ENCODE measurements around the gene SHKBP1. TPM values are rescaled to one million over a fixed set of nuclear protein-coding genes. Genes with fewer than 3 reads are reported as not detected.

SHKBP1 gene
- total and polyA plus RNA-seq, 2 of the 13 experiments (the other 11 are each of a cell fraction or from before 2014, with no cell fraction given) = 16.2 to 17.4 TPM

Other genes with a start within 250 kb of the SHKBP1 start
- gene C19orf47, start 228.5 kb upstream of the SHKBP1 start, total RNA-seq (2016; rRNA removed; fragmentation: Illumina TruSeq; extraction: Trizol) = 6.8 and 8.1 TPM in 2 replicates
- gene C19orf47, start 228.5 kb upstream of the SHKBP1 start, polyA plus RNA-seq (2011; rRNA removed) = 10.6 and 11.1 TPM in 2 replicates
- gene PLD3, start 228.2 kb upstream of the SHKBP1 start, total RNA-seq (2016; rRNA removed; fragmentation: Illumina TruSeq; extraction: Trizol) = 26.8 and 45.7 TPM in 2 replicates
- 164 and 203 TPM in 2 replicates for gene PLD3, start 228.2 kb upstream of the SHKBP1 start, polyA plus RNA-seq (2011; rRNA removed)
- not detected in 2 replicates for gene HIPK4, start 186.7 kb upstream of the SHKBP1 start, total RNA-seq (2016; rRNA removed; fragmentation: Illumina TruSeq; extraction: Trizol)
- 0.03 TPM in 1 of 2 replicates, not detected in the other for gene HIPK4, start 186.7 kb upstream of the SHKBP1 start, polyA plus RNA-seq (2011; rRNA removed)
- 0.46 and 0.66 TPM in 2 replicates for gene PRX, start 163.5 kb upstream of the SHKBP1 start, total RNA-seq (2016; rRNA removed; fragmentation: Illumina TruSeq; extraction: Trizol)
- gene PRX, start 163.5 kb upstream of the SHKBP1 start, polyA plus RNA-seq (2011; rRNA removed) = 0.66 and 0.99 TPM in 2 replicates
- gene SERTAD1, start 150.9 kb upstream of the SHKBP1 start, total RNA-seq (2016; rRNA removed; fragmentation: Illumina TruSeq; extraction: Trizol) = 4.3 and 4.7 TPM in 2 replicates
- gene SERTAD1, start 150.9 kb upstream of the SHKBP1 start, polyA plus RNA-seq (2011; rRNA removed) = 4.5 and 5.0 TPM in 2 replicates
- gene SERTAD3, start 132.5 kb upstream of the SHKBP1 start, total RNA-seq (2016; rRNA removed; fragmentation: Illumina TruSeq; extraction: Trizol) = 16.9 and 17.8 TPM in 2 replicates
- gene SERTAD3, start 132.5 kb upstream of the SHKBP1 start, polyA plus RNA-seq (2011; rRNA removed) = 9.5 and 9.6 TPM in 2 replicates
- gene BLVRB, start 111.1 kb upstream of the SHKBP1 start, total RNA-seq (2016; rRNA removed; fragmentation: Illumina TruSeq; extraction: Trizol) = 25.9 and 32.7 TPM in 2 replicates
- gene BLVRB, start 111.1 kb upstream of the SHKBP1 start, polyA plus RNA-seq (2011; rRNA removed) = 51.4 and 75.9 TPM in 2 replicates
- gene SPTBN4, start 109.9 kb upstream of the SHKBP1 start, total RNA-seq (2016; rRNA removed; fragmentation: Illumina TruSeq; extraction: Trizol) = 0.11 TPM in 1 of 2 replicates, not detected in the other
- 0.08 and 0.11 TPM in 2 replicates for gene SPTBN4, start 109.9 kb upstream of the SHKBP1 start, polyA plus RNA-seq (2011; rRNA removed)
- gene LTBP4, start 24.5 kb downstream of the SHKBP1 start, total RNA-seq (2016; rRNA removed; fragmentation: Illumina TruSeq; extraction: Trizol) = 0.45 and 0.86 TPM in 2 replicates
- 2.2 and 2.3 TPM in 2 replicates for gene LTBP4, start 24.5 kb downstream of the SHKBP1 start, polyA plus RNA-seq (2011; rRNA removed)
- gene NUMBL, start 113.8 kb downstream of the SHKBP1 start, total RNA-seq (2016; rRNA removed; fragmentation: Illumina TruSeq; extraction: Trizol) = 0.20 and 0.49 TPM in 2 replicates
- 2.2 and 2.3 TPM in 2 replicates for gene NUMBL, start 113.8 kb downstream of the SHKBP1 start, polyA plus RNA-seq (2011; rRNA removed)
- gene COQ8B, start 140.0 kb downstream of the SHKBP1 start, total RNA-seq (2016; rRNA removed; fragmentation: Illumina TruSeq; extraction: Trizol) = 10.3 and 17.2 TPM in 2 replicates
- 12.3 and 14.7 TPM in 2 replicates for gene COQ8B, start 140.0 kb downstream of the SHKBP1 start, polyA plus RNA-seq (2011; rRNA removed)
- 11.2 and 11.3 TPM in 2 replicates for gene ITPKC, start 140.2 kb downstream of the SHKBP1 start, total RNA-seq (2016; rRNA removed; fragmentation: Illumina TruSeq; extraction: Trizol)
- gene ITPKC, start 140.2 kb downstream of the SHKBP1 start, polyA plus RNA-seq (2011; rRNA removed) = 6.9 and 12.4 TPM in 2 replicates
- gene ACTMAP, start 173.6 kb downstream of the SHKBP1 start, total RNA-seq (2016; rRNA removed; fragmentation: Illumina TruSeq; extraction: Trizol) = 2.2 and 3.9 TPM in 2 replicates
- gene ACTMAP, start 173.6 kb downstream of the SHKBP1 start, polyA plus RNA-seq (2011; rRNA removed) = 7.9 and 11.3 TPM in 2 replicates
- 55.6 and 59.6 TPM in 2 replicates for gene SNRPA, start 174.3 kb downstream of the SHKBP1 start, total RNA-seq (2016; rRNA removed; fragmentation: Illumina TruSeq; extraction: Trizol)
- 111 and 162 TPM in 2 replicates for gene SNRPA, start 174.3 kb downstream of the SHKBP1 start, polyA plus RNA-seq (2011; rRNA removed)
- gene MIA, start 198.6 kb downstream of the SHKBP1 start, total RNA-seq (2016; rRNA removed; fragmentation: Illumina TruSeq; extraction: Trizol) = not detected in 2 replicates
- gene MIA, start 198.6 kb downstream of the SHKBP1 start, polyA plus RNA-seq (2011; rRNA removed) = 0.61 and 2.5 TPM in 2 replicates
- 2.2 and 3.3 TPM in 2 replicates for gene RAB4B, start 201.4 kb downstream of the SHKBP1 start, total RNA-seq (2016; rRNA removed; fragmentation: Illumina TruSeq; extraction: Trizol)
- gene RAB4B, start 201.4 kb downstream of the SHKBP1 start, polyA plus RNA-seq (2011; rRNA removed) = 5.4 and 6.1 TPM in 2 replicates
- 32.4 and 40.8 TPM in 2 replicates for gene EGLN2, start 222.3 kb downstream of the SHKBP1 start, total RNA-seq (2016; rRNA removed; fragmentation: Illumina TruSeq; extraction: Trizol)
- gene EGLN2, start 222.3 kb downstream of the SHKBP1 start, polyA plus RNA-seq (2011; rRNA removed) = 16.5 and 25.4 TPM in 2 replicates